VCaP (cell line): Measurements from ENCODE around the gene ARHGEF11.

Experiments used
- H3K27ac ChIP-seq: fragments of 450-650 bp; 2 replicates; pipeline ENCODE4 v1.5.1; 2017
- TF ChIP-seq, protein P1 (sequence below): fragments of 450-650 bp; conservative IDR thresholded peaks from 2 replicates; pipeline ENCODE4 v1.5.1; 2017; ENCODE audit warnings: mild to moderate bottlenecking, moderate library complexity

ARHGEF11 gene

DNA sequence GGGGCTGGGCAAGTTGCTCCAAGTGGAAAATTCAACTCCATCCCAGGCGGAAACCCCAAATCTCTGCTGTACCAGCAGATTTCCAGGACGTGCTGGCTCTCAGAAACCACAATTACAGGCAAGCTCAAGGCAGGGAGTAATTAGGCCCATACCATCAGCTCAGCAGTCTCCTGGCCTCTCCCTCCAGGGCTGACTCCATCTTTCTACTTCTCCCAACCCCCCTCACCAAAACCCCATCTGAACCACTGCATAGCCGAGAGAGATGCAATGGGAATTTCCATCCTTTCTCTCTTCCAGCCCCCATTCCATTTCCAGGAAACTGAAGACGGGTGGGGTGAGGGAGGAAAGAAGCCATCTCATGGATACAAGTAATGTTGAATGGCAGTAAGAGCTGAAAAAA is 41.2 kb downstream of the ARHGEF11 start:
- TF ChIP-seq, protein P1, sequence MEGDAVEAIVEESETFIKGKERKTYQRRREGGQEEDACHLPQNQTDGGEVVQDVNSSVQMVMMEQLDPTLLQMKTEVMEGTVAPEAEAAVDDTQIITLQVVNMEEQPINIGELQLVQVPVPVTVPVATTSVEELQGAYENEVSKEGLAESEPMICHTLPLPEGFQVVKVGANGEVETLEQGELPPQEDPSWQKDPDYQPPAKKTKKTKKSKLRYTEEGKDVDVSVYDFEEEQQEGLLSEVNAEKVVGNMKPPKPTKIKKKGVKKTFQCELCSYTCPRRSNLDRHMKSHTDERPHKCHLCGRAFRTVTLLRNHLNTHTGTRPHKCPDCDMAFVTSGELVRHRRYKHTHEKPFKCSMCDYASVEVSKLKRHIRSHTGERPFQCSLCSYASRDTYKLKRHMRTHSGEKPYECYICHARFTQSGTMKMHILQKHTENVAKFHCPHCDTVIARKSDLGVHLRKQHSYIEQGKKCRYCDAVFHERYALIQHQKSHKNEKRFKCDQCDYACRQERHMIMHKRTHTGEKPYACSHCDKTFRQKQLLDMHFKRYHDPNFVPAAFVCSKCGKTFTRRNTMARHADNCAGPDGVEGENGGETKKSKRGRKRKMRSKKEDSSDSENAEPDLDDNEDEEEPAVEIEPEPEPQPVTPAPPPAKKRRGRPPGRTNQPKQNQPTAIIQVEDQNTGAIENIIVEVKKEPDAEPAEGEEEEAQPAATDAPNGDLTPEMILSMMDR = no peak
- no peak overlapping the region for H3K27ac ChIP-seq

DNA sequence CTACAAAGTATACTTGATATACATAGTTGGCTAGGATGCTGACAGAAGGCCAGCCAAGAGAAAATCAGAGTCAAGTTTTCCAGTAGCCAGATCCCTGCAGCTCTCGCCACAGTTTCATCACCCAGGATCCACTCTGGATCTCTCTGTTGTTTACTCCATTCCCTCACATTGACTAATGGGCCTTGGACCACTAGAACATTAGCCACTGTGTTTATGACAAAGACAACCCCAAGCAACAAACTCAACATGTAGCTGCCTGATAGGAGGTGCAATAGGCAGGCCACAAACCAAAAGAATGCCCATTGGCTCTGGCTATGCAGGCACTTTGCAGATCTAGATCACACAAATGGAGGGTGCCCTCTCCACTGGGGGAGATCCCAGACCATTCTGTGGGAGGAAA is 44.2 kb downstream of the ARHGEF11 start:
- TF ChIP-seq, protein P1 = no peak
- no peak overlapping the region for H3K27ac ChIP-seq

DNA sequence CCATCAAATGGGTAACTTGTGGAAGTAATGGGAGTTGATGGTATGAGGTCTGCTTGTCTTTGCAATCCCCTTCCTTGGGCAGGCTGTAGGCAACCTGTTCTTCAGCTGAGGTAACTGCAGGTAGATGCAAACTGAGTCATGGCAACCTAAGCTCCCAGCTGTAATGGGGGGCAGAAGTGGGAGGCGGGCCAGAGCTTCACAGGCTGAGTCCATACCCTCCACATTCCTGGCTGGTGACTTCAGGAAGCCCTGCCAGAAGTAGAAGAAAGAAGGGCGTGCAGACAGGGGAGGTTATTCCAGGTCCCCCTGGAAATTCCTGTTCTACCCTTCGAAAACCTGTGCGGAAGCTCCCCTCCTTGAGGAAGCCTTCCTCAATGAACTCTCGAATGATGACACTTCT is 44.9 kb downstream of the ARHGEF11 start:
- no peak overlapping the region for H3K27ac ChIP-seq
- TF ChIP-seq, protein P1 = no peak

DNA sequence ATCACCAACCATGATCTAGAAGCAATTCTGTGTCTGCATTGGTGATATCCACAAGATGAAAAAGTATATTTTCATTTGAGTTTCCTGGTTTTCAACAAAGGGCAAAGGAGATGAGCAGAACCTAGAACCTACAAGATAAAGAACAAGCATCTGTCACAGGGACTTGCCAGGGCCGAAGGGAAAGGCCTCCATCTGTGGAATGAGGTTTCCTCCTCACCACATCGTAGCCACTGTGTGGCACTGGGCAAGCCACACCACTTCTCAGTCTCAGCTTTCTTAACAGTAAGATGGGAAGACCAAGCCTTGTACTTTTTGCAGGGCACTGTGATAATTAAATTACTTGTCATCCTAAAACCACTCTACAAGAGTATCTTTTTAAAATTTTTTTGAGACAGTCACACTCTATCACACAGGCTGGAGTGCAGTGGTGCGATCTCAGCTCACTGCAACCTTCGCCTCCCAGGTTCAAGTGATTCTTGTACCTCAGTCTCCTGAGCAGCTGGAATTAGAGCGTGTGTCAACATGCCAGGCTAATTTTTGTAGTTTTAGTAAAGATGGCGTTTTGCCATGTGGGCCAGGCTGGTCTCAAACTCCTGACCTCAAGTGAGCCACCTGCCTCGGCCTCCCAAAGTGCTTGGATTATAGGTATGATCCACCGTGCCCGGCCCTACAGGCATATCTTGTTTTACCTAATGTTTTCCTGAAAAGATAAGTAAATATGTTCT is 45.8 kb downstream of the ARHGEF11 start:
- TF ChIP-seq, protein P1 = no peak
- H3K27ac ChIP-seq = no peak overlapping the region

DNA sequence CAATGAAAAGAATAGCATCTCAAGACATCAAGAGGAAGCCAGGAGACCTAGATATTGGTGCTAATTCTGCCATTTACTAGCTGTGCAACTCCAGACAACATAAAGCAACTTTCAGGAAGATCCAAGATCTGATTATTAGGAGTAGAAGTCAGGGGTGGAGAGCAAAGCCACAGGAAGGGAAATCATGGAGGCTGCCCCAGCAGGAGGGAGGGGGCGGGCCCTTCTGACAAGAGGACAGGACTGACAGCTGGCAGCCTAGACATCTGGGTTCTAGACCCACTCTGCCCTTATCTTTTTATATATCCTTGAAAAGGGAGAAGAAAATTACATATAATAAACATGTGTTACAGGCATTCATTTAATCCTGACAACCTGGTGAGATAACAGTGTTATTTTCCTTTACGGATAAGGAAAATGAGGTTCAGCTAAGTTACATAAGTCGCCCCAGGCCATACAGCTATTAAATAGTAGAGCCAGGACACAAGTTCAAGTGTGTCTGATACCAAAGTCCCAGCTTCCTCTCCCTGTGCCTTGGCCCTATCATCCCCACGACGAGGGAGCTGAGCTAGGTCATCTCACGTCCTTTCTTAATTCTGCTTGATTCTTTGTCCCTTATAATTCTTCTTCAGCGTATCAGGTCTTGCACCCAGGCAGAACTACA is 46.6 kb downstream of the ARHGEF11 start:
- TF ChIP-seq, protein P1 = no peak
- H3K27ac ChIP-seq = no peak overlapping the region

DNA sequence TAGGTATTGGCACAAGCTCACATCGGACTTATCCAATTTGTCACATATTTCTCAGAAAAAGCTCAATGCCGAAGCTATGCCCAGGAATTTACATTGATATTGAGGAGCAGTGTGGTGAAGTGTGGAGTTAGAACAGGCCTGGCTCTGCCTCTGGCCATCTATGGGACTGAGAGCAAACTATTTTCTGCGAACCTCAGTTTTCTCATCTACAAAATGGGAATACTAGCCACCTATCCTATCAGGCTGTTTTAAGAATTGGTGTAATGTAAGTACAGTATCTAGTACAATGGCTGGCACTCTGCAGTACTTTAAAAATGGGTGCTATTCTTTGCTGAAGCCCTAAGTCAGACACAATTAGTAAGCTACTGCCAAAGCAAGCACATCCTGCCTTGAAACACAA is 47.2 kb downstream of the ARHGEF11 start:
- TF ChIP-seq, protein P1 = no peak
- no peak overlapping the region for H3K27ac ChIP-seq

DNA sequence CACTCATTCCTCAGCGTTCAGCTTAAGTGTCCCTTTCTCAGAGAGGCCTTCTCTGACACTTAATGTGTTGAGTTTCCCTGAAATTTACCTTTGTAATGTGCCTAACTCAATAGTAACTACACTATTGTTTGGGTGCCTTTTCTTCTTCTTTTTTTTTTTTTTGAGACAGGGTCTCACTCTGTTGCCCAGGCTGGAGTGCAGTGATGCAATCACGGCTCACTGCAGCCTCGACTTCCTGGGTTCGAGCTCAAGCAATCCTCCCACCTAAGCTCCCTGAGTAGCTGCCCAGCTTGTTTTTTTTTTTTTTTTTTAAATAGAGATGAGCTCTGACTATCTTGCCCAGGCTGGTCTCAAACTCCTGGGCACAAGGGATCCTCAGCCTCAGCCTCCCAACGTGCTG is 50.1 kb downstream of the ARHGEF11 start:
- no peak overlapping the region for H3K27ac ChIP-seq
- TF ChIP-seq, protein P1 = no peak
